GM12892 (cell line): ENCODE data around the gene KRTAP10-3.

Experiments
- POLR2A ChIP-seq: IDR thresholded peaks from 2 replicates; pipeline ENCODE4 v1.6.1; 2011; ENCODE audit warnings: low read depth, low read length, control low read depth
- TAF1 ChIP-seq: IDR thresholded peaks from 2 replicates; pipeline ENCODE4 v1.6.1; 2011; ENCODE audit warnings: low read depth, mild to moderate bottlenecking, control low read depth, low read length, borderline replicate concordance

DNA sequence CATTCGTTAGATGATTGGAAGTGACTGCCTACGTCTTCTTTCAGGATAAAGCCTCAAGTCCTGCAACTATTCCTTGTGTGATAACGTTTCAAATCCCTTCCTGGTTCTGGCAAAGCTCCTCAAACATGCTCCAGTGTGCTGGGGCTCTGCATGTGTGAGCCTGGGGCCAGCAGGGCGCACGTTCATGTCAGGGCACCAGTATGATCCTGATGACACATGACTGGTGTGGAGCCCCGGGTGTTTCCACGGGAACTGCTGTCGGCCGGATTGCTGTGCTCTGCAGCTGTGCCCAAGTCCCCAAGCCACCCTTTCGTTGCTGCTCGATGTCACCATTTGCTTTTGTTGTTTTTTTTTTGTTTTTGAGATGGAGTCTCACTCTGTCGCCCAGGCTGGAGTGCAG, 39.9 kb downstream of the KRTAP10-3 start:
- TF ChIP-seq POLR2A (no peak), TAF1 (no peak)
